K562 (cell line): ENCODE measurements around the gene MDC1. TPM values are rescaled to one million over a fixed set of nuclear protein-coding genes. Genes with fewer than 3 reads are reported as not detected.
A peak's percentile ranks its signal among the peaks of the same experiment; 100 is the strongest.

ENCODE experiments used
- BRF1 ChIP-seq: IDR thresholded peaks from 3 replicates; pipeline ENCODE4 v1.6.1; 2011; ENCODE audit warnings: borderline replicate concordance, mild to moderate bottlenecking; ENCODE audit not compliant: insufficient read length; ENCODE audit errors: extremely low read depth
- CBFB ChIP-seq: sonication (generic); formaldehyde crosslinking; IDR thresholded peaks from 2 replicates; pipeline ENCODE4 v1.4.0; 2020; ENCODE audit warnings: mild to moderate bottlenecking, missing genetic modification reagents
- DACH1 ChIP-seq: fragments of 450-650 bp; IDR thresholded peaks from 2 replicates; pipeline ENCODE4 v1.6.1; 2018; ENCODE audit not compliant: partially characterized antibody
- EWSR1 ChIP-seq: fragments of 450-650 bp; IDR thresholded peaks from 2 replicates; pipeline ENCODE4 v1.6.1; 2018; ENCODE audit warnings: borderline replicate concordance, mild to moderate bottlenecking, low read depth, moderate library complexity; ENCODE audit not compliant: partially characterized antibody
- FOXJ3 ChIP-seq: sonication (generic); formaldehyde crosslinking; IDR thresholded peaks from 2 replicates; pipeline ENCODE4 v1.4.0; 2020; ENCODE audit warnings: mild to moderate bottlenecking, missing genetic modification reagents
- FOXP1 ChIP-seq: sonication (generic); formaldehyde crosslinking; IDR thresholded peaks from 2 replicates; pipeline ENCODE4 v1.8.0; 2022; ENCODE audit warnings: mild to moderate bottlenecking, missing genetic modification reagents
- GATA2 ChIP-seq: sonication (generic); formaldehyde crosslinking; IDR thresholded peaks from 2 replicates; pipeline ENCODE4 v1.4.0; 2020; ENCODE audit warnings: mild to moderate bottlenecking, missing genetic modification reagents
- GTF2A2 ChIP-seq: IDR thresholded peaks from 2 replicates; pipeline ENCODE4 v1.6.1; 2016; ENCODE audit warnings: mild to moderate bottlenecking, missing genetic modification characterization, missing compliant biosample characterization
- HNRNPL ChIP-seq: fragments of 200-400 bp; formaldehyde crosslinking; IDR thresholded peaks from 2 replicates; pipeline ENCODE4 v1.6.1; 2017; ENCODE audit warnings: low read depth, mild to moderate bottlenecking, low read length
- KLF16 ChIP-seq: IDR thresholded peaks from 2 replicates; pipeline ENCODE4 v1.6.1; 2016; ENCODE audit warnings: antibody characterized with exemption
- RBM14 ChIP-seq: fragments of 200-400 bp; formaldehyde crosslinking; IDR thresholded peaks from 2 replicates; pipeline ENCODE4 v1.6.1; 2018; ENCODE audit warnings: low read depth, mild to moderate bottlenecking, low read length, moderate library complexity, borderline replicate concordance; ENCODE audit not compliant: insufficient read depth
- TCFL5 ChIP-seq: fragments of 250-450 bp; sonication (Bioruptor Pico); conservative IDR thresholded peaks from 2 replicates; pipeline ENCODE4 v1.6.1; 2021; ENCODE audit warnings: mild to moderate bottlenecking, moderate library complexity, matching md5 sums
- polyA plus RNA-seq, 8 experiments: library from polyadenylated mRNA; depleted of rRNA in 4 of 8; stranded (reverse) in 5 of 8; unstranded in 3 of 8; fragments of >200 nt; fragmentation: Nextera tagmentation in 2 of 8; fragmentation: Illumina TruSeq in 1 of 8; extraction: Ambion mirVana in 2 of 8; extraction: Trizol in 1 of 8; gene quantifications; 2 replicates each; pipeline versions ENCODE4 v1.2.1 to v1.2.3, GENCODE V29; 2011 to 2014; ENCODE audit warnings: inconsistent platforms in 1 of 8, missing spikeins in 1 of 8
- total RNA-seq, 7 experiments: library from RNA; depleted of rRNA in 6 of 7; stranded (reverse); fragments of >200 nt in 6 of 7; fragmentation: Illumina TruSeq in 2 of 7; extraction: Trizol in 2 of 7; gene quantifications; 2 replicates each; pipeline versions ENCODE4 v1.2.1 to v1.2.3, GENCODE V29; 2011 to 2021; ENCODE audit warnings: low replicate concordance in 1 of 7
- TF ChIP-seq, protein P1 (sequence below): fragments of 450-650 bp; IDR thresholded peaks from 2 replicates; pipeline ENCODE4 v1.7.1; 2018; ENCODE audit warnings: mild to moderate bottlenecking, low read depth; ENCODE audit not compliant: partially characterized antibody
- TF ChIP-seq, protein P2 (sequence below), 2 experiments: fragments of 450-650 bp; IDR thresholded peaks; 2 replicates each; pipeline ENCODE4 v1.6.1; 2016; ENCODE audit warnings: mild to moderate bottlenecking in 2 of 2, borderline replicate concordance in 1 of 2, low read depth in 1 of 2, moderate library complexity in 1 of 2

Gene MDC1
- total and polyA plus RNA-seq, 9 of the 15 experiments (the other 6 are each of a cell fraction or from before 2014, with no cell fraction given) = 8.2 to 114 (median 20.0) TPM

DNA sequence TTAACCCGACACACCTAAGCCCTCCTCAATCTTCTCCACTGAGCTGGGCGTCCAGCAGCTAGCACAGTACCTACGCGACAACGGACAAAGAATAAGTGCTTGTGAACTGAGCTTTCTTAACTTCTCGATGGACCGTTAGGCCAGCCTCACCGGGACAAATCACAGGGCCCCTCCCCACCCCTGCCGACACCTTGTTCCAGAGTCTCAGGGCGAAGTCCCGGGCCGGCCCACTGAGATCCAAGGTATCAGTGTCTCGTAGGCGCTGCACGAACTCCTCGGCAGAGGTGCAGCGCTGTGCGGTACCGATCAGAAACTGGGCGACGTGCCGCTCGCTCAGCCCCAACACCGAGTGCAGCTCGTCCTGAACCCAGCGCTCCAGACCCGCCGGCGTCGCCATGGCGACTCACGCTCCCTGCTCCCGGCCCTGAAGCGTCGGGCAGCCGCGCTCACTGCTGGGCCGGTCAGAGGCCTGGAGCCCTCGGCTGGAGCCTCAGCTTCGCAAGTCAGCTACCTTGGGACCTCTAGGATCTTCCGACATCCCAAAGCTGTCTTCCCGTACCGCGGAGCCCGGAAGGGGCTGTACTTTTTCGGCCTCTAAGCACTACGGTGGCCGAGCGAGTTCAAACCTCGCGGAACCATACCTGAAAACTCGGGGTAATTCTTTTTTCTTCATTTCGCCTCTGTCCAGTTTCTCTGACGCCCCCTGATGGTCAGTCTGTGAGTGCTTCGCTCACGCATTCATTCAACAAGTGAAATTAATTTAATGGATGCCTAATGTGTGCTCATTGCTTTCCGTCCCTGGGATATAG lies 44.4 kb downstream of the MDC1 start, which contains the start of gene DHX16 (continued):
- TF ChIP-seq GATA2 (CRISPR knock-in tag) = no peak
- TF ChIP-seq BRF1 = no peak
- no peak for TF ChIP-seq EWSR1
- TF ChIP-seq, protein P1, sequence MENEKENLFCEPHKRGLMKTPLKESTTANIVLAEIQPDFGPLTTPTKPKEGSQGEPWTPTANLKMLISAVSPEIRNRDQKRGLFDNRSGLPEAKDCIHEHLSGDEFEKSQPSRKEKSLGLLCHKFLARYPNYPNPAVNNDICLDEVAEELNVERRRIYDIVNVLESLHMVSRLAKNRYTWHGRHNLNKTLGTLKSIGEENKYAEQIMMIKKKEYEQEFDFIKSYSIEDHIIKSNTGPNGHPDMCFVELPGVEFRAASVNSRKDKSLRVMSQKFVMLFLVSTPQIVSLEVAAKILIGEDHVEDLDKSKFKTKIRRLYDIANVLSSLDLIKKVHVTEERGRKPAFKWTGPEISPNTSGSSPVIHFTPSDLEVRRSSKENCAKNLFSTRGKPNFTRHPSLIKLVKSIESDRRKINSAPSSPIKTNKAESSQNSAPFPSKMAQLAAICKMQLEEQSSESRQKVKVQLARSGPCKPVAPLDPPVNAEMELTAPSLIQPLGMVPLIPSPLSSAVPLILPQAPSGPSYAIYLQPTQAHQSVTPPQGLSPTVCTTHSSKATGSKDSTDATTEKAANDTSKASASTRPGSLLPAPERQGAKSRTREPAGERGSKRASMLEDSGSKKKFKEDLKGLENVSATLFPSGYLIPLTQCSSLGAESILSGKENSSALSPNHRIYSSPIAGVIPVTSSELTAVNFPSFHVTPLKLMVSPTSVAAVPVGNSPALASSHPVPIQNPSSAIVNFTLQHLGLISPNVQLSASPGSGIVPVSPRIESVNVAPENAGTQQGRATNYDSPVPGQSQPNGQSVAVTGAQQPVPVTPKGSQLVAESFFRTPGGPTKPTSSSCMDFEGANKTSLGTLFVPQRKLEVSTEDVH = peak; percentile 80
- peak; percentile 90 for TF ChIP-seq FOXP1 (CRISPR knock-in tag)
- no peak for TF ChIP-seq GTF2A2 (tag)
- TF ChIP-seq TCFL5 (CRISPR knock-in tag) = no peak
- TF ChIP-seq RBM14 = no peak
- TF ChIP-seq FOXJ3 (CRISPR knock-in tag) = no peak
- TF ChIP-seq KLF16 = peak; percentile 88
- TF ChIP-seq, protein P2, sequence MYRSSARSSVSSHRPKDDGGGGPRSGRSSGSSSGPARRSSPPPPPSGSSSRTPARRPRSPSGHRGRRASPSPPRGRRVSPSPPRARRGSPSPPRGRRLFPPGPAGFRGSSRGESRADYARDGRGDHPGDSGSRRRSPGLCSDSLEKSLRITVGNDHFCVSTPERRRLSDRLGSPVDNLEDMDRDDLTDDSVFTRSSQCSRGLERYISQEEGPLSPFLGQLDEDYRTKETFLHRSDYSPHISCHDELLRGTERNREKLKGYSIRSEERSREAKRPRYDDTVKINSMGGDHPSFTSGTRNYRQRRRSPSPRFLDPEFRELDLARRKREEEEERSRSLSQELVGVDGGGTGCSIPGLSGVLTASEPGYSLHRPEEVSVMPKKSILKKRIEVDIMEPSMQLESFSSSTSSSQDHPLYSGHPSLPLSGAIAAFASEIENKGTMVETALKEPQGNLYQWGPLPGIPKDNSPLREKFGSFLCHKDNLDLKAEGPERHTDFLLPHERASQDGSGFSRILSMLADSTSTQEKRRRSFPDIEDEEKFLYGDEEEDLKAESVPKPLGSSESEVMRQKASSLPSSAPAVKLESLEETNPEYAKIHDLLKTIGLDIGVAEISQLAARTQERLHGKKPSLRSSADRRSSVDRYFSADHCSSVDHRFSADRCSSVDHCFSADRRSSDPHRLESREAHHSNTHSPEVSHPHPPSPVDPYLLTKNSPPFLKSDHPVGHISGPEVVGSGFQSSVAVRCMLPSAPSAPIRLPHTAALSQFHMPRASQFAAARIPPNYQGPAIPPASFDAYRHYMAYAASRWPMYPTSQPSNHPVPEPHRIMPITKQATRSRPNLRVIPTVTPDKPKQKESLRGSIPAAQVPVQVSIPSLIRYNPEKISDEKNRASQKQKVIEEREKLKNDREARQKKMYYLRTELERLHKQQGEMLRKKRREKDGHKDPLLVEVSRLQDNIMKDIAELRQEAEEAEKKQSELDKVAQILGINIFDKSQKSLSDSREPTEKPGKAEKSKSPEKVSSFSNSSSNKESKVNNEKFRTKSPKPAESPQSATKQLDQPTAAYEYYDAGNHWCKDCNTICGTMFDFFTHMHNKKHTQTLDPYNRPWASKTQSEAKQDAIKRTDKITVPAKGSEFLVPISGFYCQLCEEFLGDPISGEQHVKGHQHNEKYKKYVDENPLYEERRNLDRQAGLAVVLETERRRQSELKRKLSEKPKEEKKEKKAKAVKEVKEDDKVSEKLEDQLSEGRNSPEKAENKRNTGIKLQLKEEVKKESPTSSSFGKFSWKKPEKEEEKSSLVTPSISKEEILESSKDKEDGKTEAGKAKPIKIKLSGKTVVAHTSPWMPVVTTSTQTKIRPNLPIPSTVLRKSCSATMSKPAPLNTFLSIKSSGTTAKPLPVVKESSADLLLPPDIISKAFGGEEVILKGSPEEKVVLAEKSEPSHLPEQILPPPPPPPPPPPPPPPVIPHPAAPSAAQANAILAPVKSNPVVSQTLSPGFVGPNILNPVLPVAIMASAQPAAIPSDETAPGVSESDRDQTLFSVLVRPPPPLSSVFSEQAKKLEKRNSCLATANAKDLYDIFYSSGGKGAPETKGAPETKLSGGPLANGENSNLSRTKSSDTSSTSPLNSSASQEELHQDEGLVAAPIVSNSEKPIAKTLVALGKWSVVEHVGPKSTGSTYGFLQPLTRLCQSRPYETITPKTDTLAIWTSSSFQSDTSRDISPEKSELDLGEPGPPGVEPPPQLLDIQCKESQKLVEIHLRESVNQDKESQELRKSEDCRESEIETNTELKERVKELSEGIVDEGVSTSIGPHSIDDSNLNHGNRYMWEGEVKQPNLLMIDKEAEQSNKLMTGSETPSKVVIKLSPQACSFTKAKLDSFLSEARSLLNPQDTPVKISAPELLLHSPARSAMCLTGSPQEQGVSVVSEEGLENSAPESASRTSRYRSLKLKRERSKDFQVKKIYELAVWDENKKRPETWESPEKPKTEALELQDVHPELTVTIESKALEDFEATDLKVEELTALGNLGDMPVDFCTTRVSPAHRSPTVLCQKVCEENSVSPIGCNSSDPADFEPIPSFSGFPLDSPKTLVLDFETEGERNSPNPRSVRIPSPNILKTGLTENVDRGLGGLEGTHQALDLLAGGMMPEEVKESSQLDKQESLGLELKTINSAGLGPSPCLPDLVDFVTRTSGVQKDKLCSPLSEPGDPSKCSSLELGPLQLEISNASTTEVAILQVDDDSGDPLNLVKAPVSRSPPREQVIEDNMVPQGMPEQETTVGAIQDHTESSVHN (IDR thresholded peaks at IDR 0.05; ENCODE audit: borderline replicate concordance in 1 of 2, low read depth in 1 of 2) = no peak
- no peak for TF ChIP-seq HNRNPL
- no peak for TF ChIP-seq DACH1
- TF ChIP-seq CBFB = 0 out of 2 replicates have a peak, but pooled peaks have one; percentile 43
